OCI-LY3 (cell line): ENCODE results near the gene AGAP1.

Experiments
- H2AFZ ChIP-seq: fragments of 200-600, 300-600 bp; shearing (Covaris generic); 2 replicates; pipeline ENCODE4 v1.6.0; 2014; ENCODE audit warnings: antibody characterized with exemption, low read depth, low read length
- H3K27ac ChIP-seq: fragments of 200-600, 300-600 bp; sonication (generic); 2 replicates; pipeline ENCODE4 v1.5.1; 2014; ENCODE audit warnings: mild to moderate bottlenecking, low read length, moderate library complexity, mixed read lengths
- H3K27me3 ChIP-seq: fragments of 200-600, 300-600 bp; sonication (generic); 2 replicates; pipeline ENCODE4 v1.6.1; 2014; ENCODE audit warnings: low read depth, low read length, mixed read lengths
- H3K36me3 ChIP-seq: fragments of 200-600, 300-600 bp; sonication (generic); replicated peaks from 2 replicates; pipeline ENCODE3; 2014; ENCODE audit warnings: low read depth, low read length, mixed read lengths
- H3K4me1 ChIP-seq: fragments of 300-600, 200-600 bp; sonication (generic); 2 replicates; pipeline ENCODE4 v1.6.1; 2014; ENCODE audit warnings: low read length, mixed read lengths
- H3K4me2 ChIP-seq: fragments of 200-600, 300-600 bp; sonication (generic); 2 replicates; pipeline ENCODE4 v1.6.1; 2014; ENCODE audit warnings: low read length, mixed read lengths
- H3K4me3 ChIP-seq: fragments of 300-600, 200-600 bp; sonication (generic); 2 replicates; pipeline ENCODE4 v1.5.1; 2014; ENCODE audit warnings: antibody characterized with exemption, mild to moderate bottlenecking, low read length, moderate library complexity
- H3K79me2 ChIP-seq: fragments of 300-600, 200-600 bp; shearing (Covaris generic); 2 replicates; pipeline ENCODE4 v1.6.1; 2014; ENCODE audit warnings: mild to moderate bottlenecking, low read length, mixed read lengths
- H3K9ac ChIP-seq: fragments of 300-600, 200-600 bp; shearing (Covaris generic); 2 replicates; pipeline ENCODE4 v1.6.0; 2014; ENCODE audit warnings: mild to moderate bottlenecking, low read length, moderate library complexity
- H3K9me3 ChIP-seq: fragments of 200-600, 300-600 bp; shearing (Covaris generic); 2 replicates; pipeline ENCODE4 v1.6.1; 2014; ENCODE audit warnings: low read length, mixed read lengths; ENCODE audit not compliant: insufficient read depth
- H4K20me1 ChIP-seq: fragments of 200-600, 300-600 bp; sonication (generic); 2 replicates; pipeline ENCODE4 v1.6.1; 2016; ENCODE audit warnings: low read length, mixed read lengths; ENCODE audit not compliant: insufficient read depth
- EZH2phosphoT487 ChIP-seq: fragments of 200-600 bp; shearing (Covaris generic); IDR thresholded peaks from 2 replicates; pipeline ENCODE4 v1.6.1; 2018; ENCODE audit warnings: antibody characterized with exemption, mixed run types, low read depth
- TF ChIP-seq, protein P1 (sequence below): fragments of 200-600, 300-600 bp; sonication (generic); IDR thresholded peaks from 2 replicates; pipeline ENCODE4 v1.5.1; 2014; ENCODE audit warnings: antibody characterized with exemption, low read length, low read depth

Gene AGAP1

GRCh38 chr2:236040600-236041328 is 546.9 kb downstream of the AGAP1 start:
- H3K27ac ChIP-seq = no peak overlapping the region

GRCh38 chr2:236041616-236042015 is 547.8 kb downstream of the AGAP1 start:
- TF ChIP-seq, protein P1, sequence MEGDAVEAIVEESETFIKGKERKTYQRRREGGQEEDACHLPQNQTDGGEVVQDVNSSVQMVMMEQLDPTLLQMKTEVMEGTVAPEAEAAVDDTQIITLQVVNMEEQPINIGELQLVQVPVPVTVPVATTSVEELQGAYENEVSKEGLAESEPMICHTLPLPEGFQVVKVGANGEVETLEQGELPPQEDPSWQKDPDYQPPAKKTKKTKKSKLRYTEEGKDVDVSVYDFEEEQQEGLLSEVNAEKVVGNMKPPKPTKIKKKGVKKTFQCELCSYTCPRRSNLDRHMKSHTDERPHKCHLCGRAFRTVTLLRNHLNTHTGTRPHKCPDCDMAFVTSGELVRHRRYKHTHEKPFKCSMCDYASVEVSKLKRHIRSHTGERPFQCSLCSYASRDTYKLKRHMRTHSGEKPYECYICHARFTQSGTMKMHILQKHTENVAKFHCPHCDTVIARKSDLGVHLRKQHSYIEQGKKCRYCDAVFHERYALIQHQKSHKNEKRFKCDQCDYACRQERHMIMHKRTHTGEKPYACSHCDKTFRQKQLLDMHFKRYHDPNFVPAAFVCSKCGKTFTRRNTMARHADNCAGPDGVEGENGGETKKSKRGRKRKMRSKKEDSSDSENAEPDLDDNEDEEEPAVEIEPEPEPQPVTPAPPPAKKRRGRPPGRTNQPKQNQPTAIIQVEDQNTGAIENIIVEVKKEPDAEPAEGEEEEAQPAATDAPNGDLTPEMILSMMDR = no peak
- no peak for TF ChIP-seq EZH2phosphoT487
- Histone ChIP-seq H3K9ac (no peak overlapping the region), H3K4me1 (no peaks in the 10 kb centered on the region)

More at GRCh38 chr2:236040600-236041328, 546.9 kb downstream of the AGAP1 start:
- H3K4me2 ChIP-seq = no peak overlapping the region
- H3K4me1 ChIP-seq = no peaks in the 10 kb centered on the region
- no peak for TF ChIP-seq EZH2phosphoT487
- TF ChIP-seq, protein P1 = no peak
- H3K79me2 ChIP-seq = no peaks in the 10 kb centered on the region
- H3K27me3 ChIP-seq = no peaks in the 10 kb centered on the region
- H2AFZ ChIP-seq = no peak overlapping the region
- no peaks in the 10 kb centered on the region for H4K20me1 ChIP-seq
- no peaks in the 10 kb centered on the region for H3K9me3 ChIP-seq
- H3K9ac ChIP-seq = no peak overlapping the region
- H3K4me3 ChIP-seq = no peak overlapping the region
- H3K36me3 ChIP-seq = no peaks in the 10 kb centered on the region

DNA sequence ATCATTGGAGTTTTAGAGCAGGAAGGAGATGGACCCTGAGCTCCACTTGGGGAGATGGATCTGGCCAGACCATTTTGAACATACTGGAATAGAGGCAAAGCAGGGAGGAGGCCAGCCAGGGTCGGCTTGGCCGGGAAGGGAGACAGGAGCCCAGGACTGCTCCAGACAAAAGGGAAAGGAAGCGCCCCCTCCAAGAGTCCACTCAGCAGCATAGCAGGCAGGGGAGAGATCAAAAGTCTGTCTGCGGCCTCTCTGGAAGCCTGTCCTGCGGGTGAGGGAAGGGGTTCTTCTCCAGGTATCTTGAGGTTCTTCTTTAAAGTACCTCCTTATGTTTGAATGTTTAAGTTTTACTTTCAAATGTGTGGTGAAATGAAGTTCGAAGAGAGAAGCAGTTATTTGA is 548.2 kb downstream of the AGAP1 start:
- no peak overlapping the region for H3K4me2 ChIP-seq
- H3K36me3 ChIP-seq = no peaks in the 10 kb centered on the region
- H2AFZ ChIP-seq = no peak overlapping the region
- no peak overlapping the region for H3K4me3 ChIP-seq
- H3K27ac ChIP-seq = no peak overlapping the region
- no peaks in the 10 kb centered on the region for H3K27me3 ChIP-seq
- H4K20me1 ChIP-seq = no peaks in the 10 kb centered on the region
- H3K4me1 ChIP-seq = no peaks in the 10 kb centered on the region
- H3K9me3 ChIP-seq = no peaks in the 10 kb centered on the region
- no peak overlapping the region for H3K9ac ChIP-seq
- TF ChIP-seq EZH2phosphoT487 = no peak
- TF ChIP-seq, protein P1 = no peak
- H3K79me2 ChIP-seq = no peaks in the 10 kb centered on the region

More at GRCh38 chr2:236041616-236042015, 547.8 kb downstream of the AGAP1 start:
- Histone ChIP-seq H3K36me3 (no peaks in the 10 kb centered on the region), H3K4me2 (no peak overlapping the region), H3K27ac (no peak overlapping the region), H3K9me3 (no peaks in the 10 kb centered on the region), H2AFZ (no peak overlapping the region), H4K20me1 (no peaks in the 10 kb centered on the region), H3K27me3 (no peaks in the 10 kb centered on the region), H3K79me2 (no peaks in the 10 kb centered on the region), H3K4me3 (no peak overlapping the region)

- TF ChIP-seq EZH2phosphoT487 = no peak
- TF ChIP-seq, protein P1 = no peak
- no peaks in the 10 kb centered on the region for H3K9me3 ChIP-seq
- H3K9ac ChIP-seq = no peak overlapping the region
- no peaks in the 10 kb centered on the region for H3K36me3 ChIP-seq
- no peaks in the 10 kb centered on the region for H4K20me1 ChIP-seq
- H3K27me3 ChIP-seq = no peaks in the 10 kb centered on the region
- H3K79me2 ChIP-seq = no peaks in the 10 kb centered on the region
- H3K27ac ChIP-seq = no peak overlapping the region
- no peak overlapping the region for H3K4me3 ChIP-seq
- H3K4me1 ChIP-seq = no peaks in the 10 kb centered on the region
- no peak overlapping the region for H3K4me2 ChIP-seq
- H2AFZ ChIP-seq = no peak overlapping the region
Observed at GRCh38 chr2:236044191-236044590, 550.3 kb downstream of the AGAP1 start.
